ENCODE measurements around the gene OLA1.

The OLA1 gene

DNA sequence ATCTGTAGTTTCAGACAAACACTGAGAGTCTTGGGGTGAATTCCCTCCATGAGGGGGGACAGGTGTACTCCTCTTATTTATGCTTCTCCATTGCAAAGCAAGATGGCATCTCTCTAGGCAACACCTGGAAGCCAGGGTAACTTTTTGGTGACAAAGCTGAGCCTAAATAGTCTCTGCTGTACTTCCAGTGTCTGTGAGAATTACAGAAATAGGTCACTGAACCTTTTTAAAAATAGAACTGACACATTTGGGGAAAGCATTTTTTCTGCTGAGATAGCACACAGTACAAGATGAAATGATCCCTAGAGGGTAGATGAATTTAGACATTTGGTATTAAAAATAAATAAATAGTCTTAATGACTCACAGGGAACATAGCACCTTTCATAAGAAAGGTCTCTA is 211.5 kb downstream of the OLA1 start:
- H3K79me2 ChIP-seq (ENCODE audit: low read length), result 0 out of 2 replicates have a peak, but pooled peaks cover 4% of the 10 kb centered on the region

DNA sequence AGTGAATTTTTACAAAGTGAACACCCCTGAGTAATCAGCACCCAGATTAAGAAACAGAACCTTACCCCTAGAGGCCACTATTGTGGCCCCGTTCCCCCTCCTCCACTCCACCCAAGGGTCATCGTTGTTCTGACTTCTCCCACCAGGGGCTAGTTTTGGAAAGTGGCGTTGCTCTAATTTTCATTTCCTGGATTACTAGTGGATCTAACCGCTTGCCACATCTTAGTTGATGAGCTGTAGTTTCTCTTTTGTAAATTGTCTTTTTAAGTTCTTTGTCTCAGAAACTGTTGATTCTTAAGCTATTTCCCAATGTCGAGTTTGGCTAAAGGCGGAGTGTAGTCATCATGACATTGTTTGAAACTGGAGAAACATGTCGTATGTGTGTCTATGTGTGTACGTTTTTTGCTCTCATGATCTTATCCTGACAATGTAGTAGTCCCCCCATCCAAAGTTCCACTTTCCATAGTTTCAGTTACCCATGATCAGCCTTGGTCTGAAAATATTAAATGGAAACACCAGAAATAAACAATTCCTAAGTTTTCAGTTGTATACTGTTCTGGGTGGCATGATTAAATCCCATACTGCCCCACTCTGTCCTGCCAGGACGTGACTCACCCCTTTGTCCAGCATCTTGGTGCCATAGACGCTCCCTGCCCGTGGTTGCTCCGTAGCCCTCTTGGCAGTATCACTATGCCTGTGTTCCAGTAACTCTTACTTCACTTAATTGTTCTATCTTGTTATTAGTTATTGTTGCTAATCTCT is 212.2 kb downstream of the OLA1 start:
- Histone ChIP-seq H3K27ac (ENCODE audit: low read length) (peak overlapping the region; percentile 96; the same call in 1 of the 2 replicates), H3K4me2 (ENCODE audit: low read depth, low read length) (peak overlapping the region; percentile 64), H3F3A (ENCODE audit: insufficient read depth, low read length) (peaks cover 39% of the 10 kb centered on the region), H3K9me3 (replicated peaks; ENCODE audit: insufficient read depth, low read length) (no peaks in the 10 kb centered on the region), H3K27me3 (replicated peaks; ENCODE audit: insufficient read depth, low read length) (no peaks in the 10 kb centered on the region), H3K79me2 (ENCODE audit: low read length) (0 out of 2 replicates have a peak, but pooled peaks cover 4% of the 10 kb centered on the region), H3K4me1 (ENCODE audit: low read length) (peaks cover 53% of the 10 kb centered on the region), H3K36me3 (replicated peaks; ENCODE audit: insufficient read depth, low read length) (no peaks in the 10 kb centered on the region), H3K4me3 (ENCODE audit: low read length) (no peak overlapping the region), H2AFZ (ENCODE audit: low read length) (peak overlapping the region; percentile 43), H3K9ac (ENCODE audit: low read length) (no peak overlapping the region), H3K9me2 (replicated peaks; ENCODE audit: insufficient read depth, low read length) (no peaks in the 10 kb centered on the region), H4K20me1 (ENCODE audit: insufficient read depth, low read length) (no peaks in the 10 kb centered on the region)
- TF ChIP-seq, protein P1, sequence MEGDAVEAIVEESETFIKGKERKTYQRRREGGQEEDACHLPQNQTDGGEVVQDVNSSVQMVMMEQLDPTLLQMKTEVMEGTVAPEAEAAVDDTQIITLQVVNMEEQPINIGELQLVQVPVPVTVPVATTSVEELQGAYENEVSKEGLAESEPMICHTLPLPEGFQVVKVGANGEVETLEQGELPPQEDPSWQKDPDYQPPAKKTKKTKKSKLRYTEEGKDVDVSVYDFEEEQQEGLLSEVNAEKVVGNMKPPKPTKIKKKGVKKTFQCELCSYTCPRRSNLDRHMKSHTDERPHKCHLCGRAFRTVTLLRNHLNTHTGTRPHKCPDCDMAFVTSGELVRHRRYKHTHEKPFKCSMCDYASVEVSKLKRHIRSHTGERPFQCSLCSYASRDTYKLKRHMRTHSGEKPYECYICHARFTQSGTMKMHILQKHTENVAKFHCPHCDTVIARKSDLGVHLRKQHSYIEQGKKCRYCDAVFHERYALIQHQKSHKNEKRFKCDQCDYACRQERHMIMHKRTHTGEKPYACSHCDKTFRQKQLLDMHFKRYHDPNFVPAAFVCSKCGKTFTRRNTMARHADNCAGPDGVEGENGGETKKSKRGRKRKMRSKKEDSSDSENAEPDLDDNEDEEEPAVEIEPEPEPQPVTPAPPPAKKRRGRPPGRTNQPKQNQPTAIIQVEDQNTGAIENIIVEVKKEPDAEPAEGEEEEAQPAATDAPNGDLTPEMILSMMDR (IDR thresholded peaks at IDR 0.05; ENCODE audit: low read length), result no peak
- TF ChIP-seq EZH2phosphoT487 (IDR thresholded peaks at IDR 0.05; ENCODE audit: low read length), result no peak
- no peak for TF ChIP-seq EZH2 (optimal IDR thresholded peaks at IDR 0.05; ENCODE audit: low read depth, low read length)
- no peak for DNase-seq

More for the DNA sequence above, 211.5 kb downstream of the OLA1 start:
- DNase-seq, result peak; percentile 76
- Histone ChIP-seq H3K9me2 (replicated peaks; ENCODE audit: insufficient read depth, low read length) (no peaks in the 10 kb centered on the region), H4K20me1 (ENCODE audit: insufficient read depth, low read length) (no peaks in the 10 kb centered on the region), H3K4me1 (ENCODE audit: low read length) (peaks cover 48% of the 10 kb centered on the region), H3K36me3 (replicated peaks; ENCODE audit: insufficient read depth, low read length) (no peaks in the 10 kb centered on the region), H3K4me3 (ENCODE audit: low read length) (no peak overlapping the region), H3K4me2 (ENCODE audit: low read depth, low read length) (peak overlapping the region; percentile 64), H3K27me3 (replicated peaks; ENCODE audit: insufficient read depth, low read length) (no peaks in the 10 kb centered on the region), H3K9ac (ENCODE audit: low read length) (no peak overlapping the region), H2AFZ (ENCODE audit: low read length) (peak overlapping the region; percentile 43; the same call in 1 of the 2 replicates), H3K9me3 (replicated peaks; ENCODE audit: insufficient read depth, low read length) (no peaks in the 10 kb centered on the region), H3K27ac (ENCODE audit: low read length) (peak overlapping the region; percentile 96; the same call in 1 of the 2 replicates), H3F3A (ENCODE audit: insufficient read depth, low read length) (peaks cover 39% of the 10 kb centered on the region)
- no peak for TF ChIP-seq EZH2phosphoT487 (IDR thresholded peaks at IDR 0.05; ENCODE audit: low read length)

DNA sequence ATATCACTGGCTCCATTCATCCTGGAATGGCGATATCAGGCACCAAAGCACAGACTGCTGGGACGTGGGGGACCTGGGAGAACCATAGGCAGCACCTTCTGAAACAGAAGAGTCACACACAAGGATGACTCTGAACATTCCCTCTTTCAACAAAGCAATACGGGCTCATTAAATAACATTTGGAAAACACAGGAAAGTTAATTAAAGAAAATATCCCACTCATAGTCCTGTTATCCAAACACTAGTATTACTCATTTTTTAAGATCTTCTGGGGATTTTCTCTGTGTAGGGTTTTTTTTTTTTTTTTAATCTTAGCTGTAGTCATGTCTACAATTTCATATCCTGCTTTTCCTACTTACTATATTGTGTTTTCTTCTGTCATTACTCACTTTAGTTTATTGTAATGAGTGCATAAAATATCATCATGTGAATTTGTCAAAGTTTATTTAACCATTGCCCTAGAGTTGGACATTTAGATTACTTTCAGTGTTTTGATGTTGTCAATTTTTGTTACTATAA is 213.2 kb downstream of the OLA1 start:
- Histone ChIP-seq H2AFZ (ENCODE audit: low read length) (no peak overlapping the region), H3K4me2 (ENCODE audit: low read depth, low read length) (no peak overlapping the region)
- DNase-seq, result no peak

More for the DNA sequence above, 213.2 kb downstream of the OLA1 start:
- no peaks in the 10 kb centered on the region for H4K20me1 ChIP-seq (ENCODE audit: insufficient read depth, low read length)
- no peaks in the 10 kb centered on the region for H3K9me2 ChIP-seq (replicated peaks; ENCODE audit: insufficient read depth, low read length)
- H3K27ac ChIP-seq (ENCODE audit: low read length), result no peak overlapping the region
- H3K9ac ChIP-seq (ENCODE audit: low read length), result no peak overlapping the region
- no peaks in the 10 kb centered on the region for H3K27me3 ChIP-seq (replicated peaks; ENCODE audit: insufficient read depth, low read length)
- H3K4me1 ChIP-seq (ENCODE audit: low read length), result peaks cover 51% of the 10 kb centered on the region
- 0 out of 2 replicates have a peak, but pooled peaks cover under 1% of the 10 kb centered on the region for H3K79me2 ChIP-seq (ENCODE audit: low read length)
- no peaks in the 10 kb centered on the region for H3K36me3 ChIP-seq (replicated peaks; ENCODE audit: insufficient read depth, low read length)
- H3F3A ChIP-seq (ENCODE audit: insufficient read depth, low read length), result peaks cover 39% of the 10 kb centered on the region
- TF ChIP-seq, protein P1 (IDR thresholded peaks at IDR 0.05; ENCODE audit: low read length), result no peak
- TF ChIP-seq EZH2phosphoT487 (IDR thresholded peaks at IDR 0.05; ENCODE audit: low read length) (no peak), EZH2 (optimal IDR thresholded peaks at IDR 0.05; ENCODE audit: low read depth, low read length) (no peak)
- no peak overlapping the region for H3K4me3 ChIP-seq (ENCODE audit: low read length)
- H3K9me3 ChIP-seq (replicated peaks; ENCODE audit: insufficient read depth, low read length), result no peaks in the 10 kb centered on the region
